Retinal pigment epithelial cell (primary cell): ENCODE data around the gene FOXI1.
A peak's percentile ranks its signal among the peaks of the same experiment; 100 is the strongest.

Experiments
- DNase-seq: peaks from one replicate; pipeline ENCODE4 v3.0.0-alpha.2; 2010; ENCODE audit warnings: low read depth
- H3K4me3 ChIP-seq: 2 replicates; pipeline ENCODE4 v1.5.1; 2011; ENCODE audit warnings: mild to moderate bottlenecking, low read length, control low read depth, moderate library complexity
- CTCF ChIP-seq: conservative IDR thresholded peaks from 2 replicates; pipeline ENCODE4 v1.5.1; 2011; ENCODE audit warnings: low read depth, low read length, control low read depth, inconsistent platforms

Gene FOXI1

GRCh38 chr5:170126061-170126460 is 20.4 kb downstream of the FOXI1 start:
- no peak for DNase-seq
- TF ChIP-seq CTCF, result no peak
- no peak overlapping the region for H3K4me3 ChIP-seq

- no peak for TF ChIP-seq CTCF
- no peak for DNase-seq
- H3K4me3 ChIP-seq, result no peak overlapping the region
Measured at GRCh38 chr5:170126626-170127025, 20.9 kb downstream of the FOXI1 start.

- no peak for TF ChIP-seq CTCF
- no peak overlapping the region for H3K4me3 ChIP-seq
- DNase-seq, result no peak
Measured at GRCh38 chr5:170131235-170131634, 25.5 kb downstream of the FOXI1 start.

- no peak for TF ChIP-seq CTCF
- DNase-seq, result peak; percentile 46
Measured at GRCh38 chr5:170132269-170132975, 26.7 kb downstream of the FOXI1 start.

GRCh38 chr5:170132976-170133448 is 27.3 kb downstream of the FOXI1 start:
- DNase-seq, result no peak
- no peak for TF ChIP-seq CTCF
- H3K4me3 ChIP-seq, result no peak overlapping the region

More at GRCh38 chr5:170132269-170132975, 26.7 kb downstream of the FOXI1 start:
- H3K4me3 ChIP-seq, result no peak overlapping the region

GRCh38 chr5:170135796-170136490 is 30.2 kb downstream of the FOXI1 start:
- no peak for DNase-seq
- H3K4me3 ChIP-seq, result no peak overlapping the region
- no peak for TF ChIP-seq CTCF

- no peak for DNase-seq
- no peak overlapping the region for H3K4me3 ChIP-seq
- no peak for TF ChIP-seq CTCF
Measured at GRCh38 chr5:170136506-170136905, 30.8 kb downstream of the FOXI1 start.
